ENCODE results near the gene AIPL1.

- TF ChIP-seq TARDBP (IDR thresholded peaks at IDR 0.05) (no peak), ARNT (IDR thresholded peaks at IDR 0.05) (no peak), FOXK2 (IDR thresholded peaks at IDR 0.05) (no peak), L3MBTL2 (conservative IDR thresholded peaks at IDR 0.05) (peak; percentile 97), SUZ12 (IDR thresholded peaks at IDR 0.05) (no peak), FOXM1 (IDR thresholded peaks at IDR 0.05; ENCODE audit: borderline replicate concordance) (peak; percentile 39; the same call in 1 of the 2 replicates)
Observed at GRCh38 chr17:6443692-6444570, 9.0 kb upstream of the AIPL1 start, which contains the start of gene PIMREG.
